Large intestine (tissue), 3 donors: ENCODE measurements around the gene GOT2. TPM values are rescaled to one million over a fixed set of nuclear protein-coding genes. Genes with fewer than 3 reads are reported as not detected.

Experiments used
- DNase-seq, 2 donors: peaks; one replicate each; pipeline versions ENCODE4 v3.0.0 to v3.0.0-alpha.2; 2013
- H3K27ac ChIP-seq: one replicate; pipeline ENCODE4 v1.5.1; 2013; ENCODE audit warnings: low read length
- H3K27me3 ChIP-seq: 2 replicates; pipeline ENCODE4 v1.6.1; 2013; ENCODE audit warnings: low read length; ENCODE audit not compliant: control insufficient read depth, insufficient read depth
- H3K36me3 ChIP-seq: 2 replicates; pipeline ENCODE4 v1.6.1; 2013; ENCODE audit warnings: low read length; ENCODE audit not compliant: control insufficient read depth, insufficient read depth
- H3K4me1 ChIP-seq: one replicate; pipeline ENCODE4 v1.6.1; 2013; ENCODE audit warnings: low read length; ENCODE audit not compliant: control insufficient read depth, insufficient read depth
- H3K4me3 ChIP-seq: one replicate; pipeline ENCODE4 v1.5.1; 2013; ENCODE audit warnings: low read length
- H3K9me3 ChIP-seq: one replicate; pipeline ENCODE4 v1.6.1; 2013; ENCODE audit warnings: mild to moderate bottlenecking, low read depth, low read length, moderate library complexity; ENCODE audit not compliant: control insufficient read depth
- WGBS: methylation state at CpG from one replicate; pipeline ENCODE4 v1.1.5; 2013; ENCODE audit warnings: low lambda C conversion rate; ENCODE audit not compliant: insufficient coverage; 5-methylcytosine and 5-hydroxymethylcytosine counted together
- polyA plus RNA-seq: library from polyadenylated mRNA; unstranded; fragments of 120-200 nt; gene quantifications from one replicate; pipeline ENCODE4 v1.2.1, GENCODE V29; 2013

GOT2 gene
- polyA plus RNA-seq, 1 donor: 55.8 TPM

DNA sequence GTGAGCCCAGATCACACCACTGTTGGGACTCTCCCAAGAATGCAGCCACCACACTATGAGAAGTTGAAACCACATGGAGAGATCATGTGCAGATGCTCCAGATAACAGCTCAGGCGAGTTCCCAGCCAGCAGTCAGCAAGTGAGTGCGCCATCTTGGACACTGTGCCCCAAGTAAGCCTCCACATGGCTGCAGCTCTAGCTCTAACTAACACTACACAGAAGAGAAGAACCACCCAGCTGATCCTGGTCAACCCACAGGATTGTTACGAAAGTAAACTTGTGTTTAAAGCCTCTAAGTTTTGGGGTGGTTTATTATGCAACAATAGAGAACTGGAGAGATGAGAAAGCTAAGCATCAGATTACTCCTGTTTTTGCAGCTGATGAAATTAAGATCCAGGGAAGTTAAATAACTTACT lies 75.3 kb downstream of the GOT2 start:
- no CpG with 5 or more reads among the region's 3 CpGs for WGBS
- no peak for DNase-seq
- Histone ChIP-seq H3K4me3 (no peak overlapping the region), H3K4me1 (peaks cover 30% of the 10 kb centered on the region), H3K9me3 (no peaks in the 10 kb centered on the region), H3K27ac (no peak overlapping the region), H3K27me3 (no peaks in the 10 kb centered on the region), H3K36me3 (no peaks in the 10 kb centered on the region)

Other genes starting within 250 kb of the GOT2 start
- 17.4 TPM for gene NDRG4, start 234.2 kb downstream of the GOT2 start, polyA plus RNA-seq
- 28.8 TPM for gene SETD6, start 218.8 kb downstream of the GOT2 start, polyA plus RNA-seq
- gene CNOT1, start 104.5 kb downstream of the GOT2 start, polyA plus RNA-seq: 171 TPM
- gene SLC38A7, start 49.5 kb downstream of the GOT2 start, polyA plus RNA-seq: 24.1 TPM